K562 treated with DMSO at 1 percent for 4 hours (cell line): ENCODE results near the gene MAP1B. TPM values are rescaled to one million over a fixed set of nuclear protein-coding genes. Genes with fewer than 3 reads are reported as not detected.

Experiments used
- total RNA-seq: library from RNA; unstranded; fragments of 300-600 nt; gene quantifications from 2 replicates; pipeline ENCODE4 v1.2.3, GENCODE V29; 2022; ENCODE audit not compliant: insufficient read depth

MAP1B gene
- 17.1 and 18.8 TPM in 2 replicates for total RNA-seq

GRCh38 chr5:72107131-72107900 is at the start of gene MAP1B:
Gene MAP1B (plus strand): TSS chr5:72107475. CDS start chr5:72107532, 57 bp downstream.

Other genes starting within 250 kb of the MAP1B start
- 22.1 and 32.8 TPM in 2 replicates for gene MRPS27, start 212.8 kb downstream of the MAP1B start, total RNA-seq
- 2.1 and 3.7 TPM in 2 replicates for gene PTCD2, start 212.9 kb downstream of the MAP1B start, total RNA-seq